GDM1 (cell line): ENCODE measurements around the gene DIAPH3.

ENCODE experiments used
- DNase-seq: peaks from one replicate; lab custom pipeline; 2025; lab: John Stamatoyannopoulos, UW

DIAPH3 gene

GRCh38 chr13:60152114-60152513 lies 11.6 kb downstream of the DIAPH3 start:
- no peak for DNase-seq

GRCh38 chr13:60150538-60150937 lies 13.2 kb downstream of the DIAPH3 start:
- DNase-seq, result no peak

DNA sequence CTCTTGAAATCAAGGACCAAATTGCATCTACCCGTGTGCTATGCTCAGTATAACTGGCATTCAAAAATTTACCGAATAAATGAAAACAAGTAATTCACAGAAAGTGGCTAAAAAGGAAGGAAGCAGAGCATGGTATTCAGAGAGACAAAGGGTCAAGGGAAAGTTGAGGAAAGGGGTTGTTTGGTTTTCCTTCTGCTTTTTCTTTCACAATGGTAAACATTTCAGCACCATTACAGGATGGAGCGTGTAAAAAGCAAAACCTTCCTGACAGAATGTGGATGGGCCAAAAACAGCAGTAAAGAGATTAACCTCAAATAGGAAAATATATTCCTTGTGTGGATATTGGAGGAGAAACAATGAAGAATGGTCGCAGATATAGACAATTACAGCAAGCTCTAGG lies 14.8 kb downstream of the DIAPH3 start:
- DNase-seq, result peak; percentile 33

- no peak for DNase-seq
Measured at GRCh38 chr13:60147361-60147760, 16.4 kb downstream of the DIAPH3 start.

GRCh38 chr13:60146471-60146870 lies 17.3 kb downstream of the DIAPH3 start:
- no peak for DNase-seq

DNA sequence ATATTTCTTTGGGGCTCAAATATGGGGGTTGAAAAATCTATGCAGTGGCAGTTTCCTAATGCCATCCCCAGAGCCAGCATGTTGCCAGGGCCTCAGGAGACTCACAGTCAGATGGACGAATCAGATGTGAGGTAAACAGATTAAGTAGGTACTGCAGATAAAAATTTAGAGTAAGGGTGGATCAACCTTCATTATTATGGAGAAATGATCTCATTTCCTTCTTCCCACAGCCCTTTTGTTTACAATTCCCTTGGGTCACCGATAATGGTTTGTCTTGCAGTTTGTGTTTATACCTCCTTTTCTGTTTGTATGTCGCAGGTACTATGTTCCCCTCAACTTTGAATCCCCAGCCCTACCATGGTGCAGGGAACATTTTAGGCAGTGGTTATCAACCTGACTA lies 20.0 kb downstream of the DIAPH3 start:
- no peak for DNase-seq

DNA sequence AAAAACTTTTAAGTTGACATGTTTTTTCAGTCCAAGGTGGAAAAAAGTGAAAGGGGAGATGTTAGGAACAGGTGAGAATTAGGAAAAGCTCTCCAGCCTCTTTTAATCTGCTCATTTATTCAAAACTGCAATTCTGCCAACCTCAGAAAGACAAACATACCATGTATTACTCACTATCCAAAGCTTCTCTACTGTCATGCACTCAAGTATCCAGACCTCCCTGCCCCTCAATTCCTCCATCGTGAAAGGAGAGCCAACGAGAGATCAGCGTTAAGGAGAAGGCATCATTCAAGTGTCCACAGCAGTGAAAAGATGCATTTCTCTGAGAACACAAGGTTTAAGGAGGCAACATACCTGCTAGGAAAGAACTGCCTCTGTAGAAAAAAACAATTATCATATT lies 24.5 kb downstream of the DIAPH3 start:
- DNase-seq, result no peak

GRCh38 chr13:60138674-60139073 lies 25.1 kb downstream of the DIAPH3 start:
- no peak for DNase-seq

DNA sequence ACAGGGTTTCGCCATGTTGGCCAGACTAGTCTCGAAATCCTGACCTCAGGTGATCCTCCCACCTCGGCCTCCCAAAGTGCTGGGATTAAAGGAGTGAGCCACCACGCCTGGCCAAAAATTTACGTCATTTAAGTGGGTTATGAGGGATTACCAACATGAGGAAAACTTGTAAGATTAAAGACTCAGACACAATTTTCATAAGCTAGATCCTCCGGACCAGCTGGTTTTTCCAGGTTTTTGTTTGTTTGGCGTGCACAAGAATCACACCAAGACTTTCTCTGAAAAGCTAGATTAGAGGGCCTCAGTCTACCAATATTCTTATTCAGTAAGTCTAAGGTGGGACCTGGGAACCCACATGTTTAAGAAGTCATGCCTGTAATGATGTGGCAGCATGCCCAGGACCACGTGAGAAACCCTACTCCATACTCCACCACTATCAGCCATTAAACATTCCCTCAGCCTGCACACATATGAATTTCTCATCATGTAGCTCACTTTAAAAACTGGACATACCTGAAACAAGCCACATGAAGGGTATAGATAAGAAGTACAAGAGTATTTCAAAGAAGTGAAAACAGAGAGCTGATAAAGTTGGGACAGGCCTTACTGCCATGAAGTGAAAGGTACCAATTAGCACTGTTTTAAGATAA lies 25.7 kb downstream of the DIAPH3 start:
- no peak for DNase-seq

DNA sequence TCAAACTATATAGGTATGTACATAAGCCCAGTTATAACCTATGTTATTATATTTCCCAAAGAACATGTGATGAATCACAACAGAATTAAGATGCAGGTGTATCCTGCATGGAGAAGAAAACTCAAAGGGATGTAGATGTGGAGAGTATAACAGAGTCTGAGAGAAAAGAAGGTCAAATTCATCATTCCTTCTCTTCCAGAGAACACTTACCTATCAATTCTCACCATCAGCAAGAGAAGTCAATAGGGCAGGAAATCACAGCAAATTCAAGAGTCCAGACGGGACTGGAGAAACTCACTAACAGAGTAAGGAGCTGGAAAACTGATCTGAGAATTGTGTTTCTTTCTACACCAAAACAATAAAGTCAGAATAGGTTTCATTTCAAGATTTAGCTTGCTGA lies 28.4 kb downstream of the DIAPH3 start:
- no peak for DNase-seq

GRCh38 chr13:60134376-60134775 lies 29.4 kb downstream of the DIAPH3 start:
- DNase-seq, result no peak

GRCh38 chr13:60121337-60121687 lies 42.4 kb downstream of the DIAPH3 start:
- DNase-seq, result no peak

- DNase-seq, result no peak
Measured at GRCh38 chr13:60120617-60121336, 43.0 kb downstream of the DIAPH3 start.

DNA sequence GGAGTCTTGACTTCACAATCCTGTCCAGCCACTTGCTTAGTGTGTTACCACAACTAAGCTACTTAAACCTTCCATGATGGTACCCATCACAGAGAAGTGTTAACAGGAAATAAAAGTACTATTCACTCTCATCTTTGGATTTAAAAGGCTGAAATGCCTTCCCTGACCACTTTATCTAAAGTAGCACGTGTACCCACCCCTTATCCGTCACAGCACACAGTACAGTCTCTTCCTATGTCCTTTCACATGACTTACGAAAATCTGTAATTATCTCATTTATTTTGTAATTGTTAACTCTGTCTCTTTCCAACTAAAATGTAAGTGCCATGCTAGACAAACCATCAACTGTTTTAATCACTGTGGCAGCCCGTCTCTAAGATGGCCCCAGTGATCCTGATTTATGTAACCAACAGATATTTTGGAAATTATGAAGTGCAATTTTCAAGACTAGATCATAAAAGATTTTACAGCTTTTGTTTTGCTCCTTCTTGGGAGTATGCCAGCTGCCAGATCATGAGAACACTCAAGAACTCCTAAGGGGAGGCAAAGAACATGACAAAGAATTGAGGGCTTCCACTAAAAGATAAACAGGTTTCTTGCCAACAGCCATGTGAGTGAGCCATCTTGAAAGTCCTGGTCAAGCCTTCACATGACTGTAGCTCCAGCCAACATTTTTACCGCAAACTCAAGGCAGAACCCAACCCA lies 44.9 kb downstream of the DIAPH3 start:
- no peak for DNase-seq

DNA sequence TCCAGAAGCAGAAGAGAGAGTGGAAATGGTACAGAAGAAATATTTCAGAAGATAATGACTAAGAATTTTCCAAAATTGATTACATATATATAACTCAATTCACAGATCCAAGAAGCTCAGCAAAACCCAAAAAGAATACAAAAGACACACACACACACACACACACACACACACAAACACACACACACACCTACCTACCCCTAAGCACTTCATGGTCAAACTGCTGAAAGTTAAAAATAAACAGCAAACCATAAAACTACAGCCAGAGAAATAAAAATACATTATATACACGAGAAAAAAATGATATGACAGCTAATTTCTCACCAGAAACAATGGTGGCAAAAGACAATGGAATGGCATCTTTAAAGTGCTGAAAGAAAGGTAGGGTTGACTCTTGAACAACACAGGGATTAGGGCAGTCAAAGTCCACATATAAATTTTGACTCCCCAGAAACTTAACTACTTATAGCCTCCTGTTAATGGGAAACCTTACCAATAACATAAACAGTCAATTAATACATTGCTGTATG lies 49.2 kb downstream of the DIAPH3 start:
- DNase-seq, result no peak

DNA sequence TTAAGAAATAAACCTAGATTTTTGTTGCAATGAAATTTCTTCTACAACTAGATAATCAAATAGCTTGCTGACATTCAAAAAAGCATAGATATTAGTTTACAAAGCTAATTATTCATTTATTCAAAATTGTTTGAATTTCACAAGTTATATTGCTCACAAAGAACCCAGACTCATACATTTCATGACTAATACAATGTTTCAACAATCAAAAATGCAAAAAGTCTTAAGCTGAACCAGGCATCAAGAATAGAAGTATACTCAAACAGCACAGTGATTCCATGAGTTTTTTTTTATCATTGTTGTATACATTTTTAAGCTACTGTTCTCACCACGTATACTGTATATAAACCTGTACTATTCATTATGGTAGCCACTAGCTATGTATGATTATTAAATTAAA lies 51.0 kb downstream of the DIAPH3 start:
- no peak for DNase-seq

- DNase-seq, result no peak
Measured at GRCh38 chr13:60111691-60112090, 52.0 kb downstream of the DIAPH3 start.

DNA sequence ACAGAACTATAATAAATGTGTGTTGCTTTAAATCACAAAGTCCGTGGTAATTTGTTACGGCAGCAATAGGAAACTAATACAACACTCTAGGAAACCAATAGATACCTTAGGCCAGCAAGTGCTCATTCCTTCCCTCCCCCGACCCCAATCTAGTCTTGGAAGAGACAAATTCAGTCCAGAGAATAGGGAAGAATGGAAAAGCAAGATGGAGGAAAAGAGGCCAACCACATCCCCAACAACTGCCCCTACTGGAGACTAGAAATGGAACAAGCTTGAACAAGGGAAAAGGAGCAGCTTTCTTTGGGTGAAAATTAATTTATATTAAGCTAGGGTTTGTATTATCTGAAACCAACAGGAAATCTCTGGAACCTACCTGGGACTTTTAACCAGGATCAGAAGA lies 54.4 kb downstream of the DIAPH3 start:
- no peak for DNase-seq

DNA sequence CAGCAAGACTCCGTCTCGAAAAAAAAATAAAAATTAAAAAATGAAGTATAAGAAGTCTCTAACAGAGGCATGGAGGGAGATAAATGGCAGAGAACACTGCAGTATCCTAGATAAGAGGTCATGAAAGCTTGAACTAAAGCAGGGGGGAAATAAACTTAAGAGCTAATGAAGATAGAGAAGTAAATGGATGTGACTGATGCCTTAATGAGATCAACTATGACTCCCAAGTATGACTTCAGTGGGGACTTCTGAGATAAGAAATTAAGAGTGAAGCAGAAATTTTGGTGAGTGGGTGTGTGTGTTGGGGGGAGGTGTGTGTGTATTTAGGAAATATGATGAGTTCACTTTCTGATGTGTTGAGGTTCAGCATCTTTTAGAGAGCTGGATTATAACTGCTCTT lies 55.1 kb downstream of the DIAPH3 start:
- no peak for DNase-seq

DNA sequence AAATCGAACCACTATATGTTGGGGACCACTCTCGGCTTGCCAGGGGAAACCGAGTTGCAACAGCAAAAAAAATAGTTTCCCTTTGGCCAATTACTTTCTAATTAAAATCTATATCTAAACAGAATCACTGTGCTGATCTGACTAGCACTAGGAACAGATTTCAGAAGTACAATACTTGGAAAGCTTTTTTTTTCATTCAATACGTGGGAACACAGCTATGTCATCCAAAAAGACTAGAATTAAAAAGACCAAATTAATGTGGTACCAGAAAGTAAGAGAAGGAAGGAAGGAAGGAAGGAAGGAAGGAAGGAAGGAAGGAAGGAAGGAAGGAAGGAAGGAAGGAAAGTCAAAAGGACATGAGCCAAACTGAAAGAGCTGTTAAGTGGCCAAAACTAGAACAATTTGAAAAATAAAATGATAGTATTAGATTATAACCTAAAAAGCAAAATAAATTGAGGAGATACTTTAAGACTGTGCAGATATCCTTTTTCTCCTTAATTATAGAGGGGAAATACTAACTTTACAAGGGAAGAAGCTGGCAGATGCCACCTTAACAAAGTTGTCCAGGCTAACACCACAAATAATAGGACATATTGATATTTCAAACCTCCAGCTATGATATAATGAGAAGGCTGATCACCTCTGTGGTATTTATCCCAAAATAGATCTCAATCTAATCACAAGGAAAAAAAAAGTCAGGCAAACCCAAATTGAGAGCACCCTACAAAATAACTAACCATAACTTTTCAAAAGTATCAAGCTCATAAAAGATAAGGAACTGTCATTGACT lies 63.9 kb downstream of the DIAPH3 start:
- no peak for DNase-seq

DNA sequence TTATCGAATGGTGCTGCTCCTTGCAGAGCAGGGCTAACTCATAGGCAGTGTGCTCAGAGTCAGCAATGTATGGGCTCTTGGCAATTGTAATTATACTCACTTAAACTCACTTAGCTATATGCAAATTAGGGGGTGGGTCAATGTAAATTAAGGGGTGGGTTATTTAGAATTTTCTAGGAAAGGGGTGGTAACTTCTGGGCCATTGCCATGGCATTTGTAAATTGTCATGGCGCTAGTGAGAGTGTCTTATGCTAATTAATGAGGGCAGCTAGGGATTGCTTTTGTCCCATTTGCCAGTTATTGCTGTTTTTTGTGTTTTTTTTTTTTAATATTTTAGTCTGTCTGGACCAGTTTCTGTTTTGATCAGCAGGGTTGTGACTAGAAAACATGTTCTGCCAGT lies 68.4 kb downstream of the DIAPH3 start:
- no peak for DNase-seq

GRCh38 chr13:60094385-60095088 lies 69.2 kb downstream of the DIAPH3 start:
- no peak for DNase-seq
